GM18868 (cell line): ENCODE results near the gene DZANK1.
"Not testable (repeated sequence)": the region's sequence is repeated elsewhere in the genome, so short reads cannot be mapped to it uniquely, and the experiment has no call there.

Experiments
- ATAC-seq: cut with Tn5 transposase; IDR thresholded peaks from one replicate; pipeline ENCODE4 v1.9.1; 2021; ENCODE audit warnings: mild to moderate bottlenecking, moderate library complexity; ENCODE audit not compliant: unreplicated experiment

Gene DZANK1

GRCh38 chr20:18443886-18444285, 22.9 kb downstream of the DZANK1 start:
- ATAC-seq = no peak

DNA sequence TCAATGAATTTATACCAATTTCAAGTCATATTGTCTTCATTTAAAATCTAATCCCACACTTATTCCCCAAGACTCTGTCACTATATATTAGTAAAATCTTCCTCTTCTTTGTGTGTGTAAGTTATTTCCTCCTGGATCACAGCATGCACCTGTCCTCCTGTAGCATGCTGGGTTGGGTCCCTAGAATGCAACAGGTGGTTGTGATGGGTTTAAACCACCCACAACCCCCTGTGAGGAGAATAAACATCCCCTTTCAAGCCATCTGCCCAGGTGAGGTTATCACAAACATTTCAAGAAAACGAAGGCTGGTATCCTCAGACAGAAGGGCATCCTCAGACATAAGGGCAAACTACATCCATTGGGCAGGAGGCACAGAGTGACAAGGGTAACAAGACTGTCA, 26.4 kb downstream of the DZANK1 start:
- ATAC-seq = no peak

GRCh38 chr20:18436847-18437246, 30.0 kb downstream of the DZANK1 start:
- no peak for ATAC-seq

- ATAC-seq = no peak
Observed at GRCh38 chr20:18431206-18431605, 35.6 kb downstream of the DZANK1 start.

GRCh38 chr20:18430172-18430826, 36.5 kb downstream of the DZANK1 start:
- ATAC-seq = no peak

GRCh38 chr20:18428490-18429173, 38.2 kb downstream of the DZANK1 start:
- ATAC-seq = no peak

GRCh38 chr20:18427214-18427613, 39.6 kb downstream of the DZANK1 start:
- no peak for ATAC-seq

GRCh38 chr20:18421608-18422007, 45.2 kb downstream of the DZANK1 start:
- no peak for ATAC-seq

DNA sequence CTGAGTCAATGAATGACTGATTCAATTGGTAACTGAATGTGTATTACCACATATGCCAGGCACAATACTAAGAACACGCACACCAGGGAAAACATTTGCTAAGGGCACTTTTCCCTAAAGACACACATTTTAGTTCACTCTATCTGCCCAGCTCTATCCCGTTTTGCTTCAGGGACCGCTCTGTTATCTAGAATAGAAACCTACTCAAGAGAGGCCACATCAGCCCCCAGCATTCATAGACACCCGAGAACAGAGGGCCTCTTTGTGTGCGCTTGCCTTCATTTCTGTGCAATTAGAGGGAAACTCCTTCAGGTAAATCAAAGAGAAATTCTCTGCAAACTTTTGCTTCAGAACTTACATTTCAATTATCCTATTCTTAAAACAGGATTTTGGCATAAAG, 50.3 kb downstream of the DZANK1 start:
- no peak for ATAC-seq

- no peak for ATAC-seq
Observed at GRCh38 chr20:18414140-18414539, 52.7 kb downstream of the DZANK1 start.

- ATAC-seq = no peak
Observed at GRCh38 chr20:18412221-18412901, 54.5 kb downstream of the DZANK1 start.

DNA sequence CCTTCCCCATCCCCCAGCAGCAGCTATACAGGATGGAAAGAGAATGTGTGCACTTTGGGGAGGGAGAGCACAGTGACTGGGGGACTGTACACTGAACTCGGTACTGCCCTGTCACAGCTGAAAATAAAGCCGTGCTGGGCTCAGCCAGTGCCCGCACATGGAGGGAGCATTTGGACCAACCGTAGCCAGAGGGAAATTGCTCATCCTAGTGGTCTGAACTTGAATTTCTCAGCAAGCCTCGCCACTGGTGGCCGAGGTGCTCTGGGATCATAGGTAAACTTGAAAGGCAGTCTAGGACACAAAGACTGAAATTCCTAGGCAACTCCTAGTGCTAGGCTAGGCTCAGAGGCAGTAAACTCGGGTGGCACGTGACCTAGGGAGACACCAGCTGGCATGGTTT, 61.0 kb downstream of the DZANK1 start:
- no peak for ATAC-seq

GRCh38 chr20:18404172-18404571, 62.7 kb downstream of the DZANK1 start:
- ATAC-seq = no peak

DNA sequence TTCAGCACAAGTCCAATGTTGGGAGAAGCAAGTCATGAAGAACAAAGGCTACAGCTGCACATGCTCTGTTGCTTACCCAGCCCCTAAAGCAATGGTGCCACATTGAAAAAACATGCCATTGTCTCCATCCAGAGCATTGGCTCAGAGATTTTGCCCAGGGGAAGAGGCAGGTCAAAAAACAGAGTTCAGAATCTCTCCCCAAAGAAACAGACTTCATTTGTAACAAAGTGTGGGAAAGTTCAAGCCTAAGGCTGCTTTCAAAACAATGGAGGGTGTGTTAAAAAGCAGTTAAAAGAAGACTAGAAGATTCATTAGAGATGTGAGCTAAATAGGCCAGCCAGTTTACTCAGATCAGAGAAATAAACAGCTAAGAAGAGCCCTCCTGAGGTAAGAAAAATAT, 63.6 kb downstream of the DZANK1 start:
- ATAC-seq = no peak

DNA sequence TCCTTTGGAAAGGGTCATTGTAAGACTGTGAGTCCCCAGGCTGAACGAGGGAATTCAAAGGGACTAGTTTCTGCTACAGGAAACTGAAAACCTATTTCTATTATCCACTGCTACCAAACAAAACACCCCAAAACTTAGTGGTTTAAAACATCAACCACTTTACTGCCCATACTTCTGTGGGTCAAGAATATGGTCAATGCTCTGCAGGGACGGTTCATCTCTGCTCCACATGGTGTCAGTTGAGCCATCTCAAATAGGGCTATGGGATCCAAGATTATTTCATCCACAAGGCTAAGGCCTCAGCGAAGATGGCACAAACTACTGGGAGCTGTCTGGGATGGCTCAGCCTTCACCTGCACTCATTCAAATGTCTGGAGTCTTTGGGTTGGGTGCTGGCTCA, 65.5 kb downstream of the DZANK1 start:
- ATAC-seq = no peak

DNA sequence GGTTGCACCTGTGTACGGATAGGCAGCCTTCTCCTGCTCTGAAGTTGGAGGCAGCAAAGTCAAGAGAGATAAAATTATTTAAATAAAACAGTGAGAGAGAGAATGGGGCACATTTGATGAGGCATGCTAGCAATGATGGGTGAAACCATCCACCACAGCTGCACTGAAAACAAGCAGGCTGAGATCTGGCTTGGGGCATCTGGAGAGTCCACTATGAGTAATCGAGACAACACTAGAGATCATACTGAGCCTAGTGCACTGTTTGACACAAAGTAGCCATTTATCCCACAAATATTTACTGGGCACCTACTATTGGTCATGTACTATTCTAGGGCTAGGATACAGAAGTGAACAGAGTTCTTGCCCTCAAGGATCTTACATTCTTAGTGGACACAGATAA, 66.4 kb downstream of the DZANK1 start:
- no peak for ATAC-seq

DNA sequence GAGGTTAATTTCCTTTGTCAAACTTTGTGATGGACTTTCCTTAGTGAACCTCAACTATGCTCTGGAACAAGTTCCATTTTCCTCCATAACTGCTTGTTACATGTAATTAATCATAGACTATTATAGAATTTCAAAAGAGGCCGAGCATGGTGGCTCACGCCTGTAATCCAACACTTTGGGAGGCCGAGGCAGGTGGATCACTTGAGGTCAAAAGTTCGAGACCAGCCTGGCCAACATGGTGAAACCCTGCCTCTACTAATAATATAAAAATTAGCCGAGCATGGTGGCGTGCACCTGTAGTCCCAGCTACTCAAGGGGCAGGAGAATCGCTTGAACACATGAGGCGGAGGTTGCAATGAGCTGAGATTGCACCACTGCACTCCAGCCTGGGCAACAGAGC, 68.1 kb downstream of the DZANK1 start:
- not testable (repeated sequence) for ATAC-seq

- ATAC-seq = no peak
Observed at GRCh38 chr20:18397030-18397429, 69.8 kb downstream of the DZANK1 start.

DNA sequence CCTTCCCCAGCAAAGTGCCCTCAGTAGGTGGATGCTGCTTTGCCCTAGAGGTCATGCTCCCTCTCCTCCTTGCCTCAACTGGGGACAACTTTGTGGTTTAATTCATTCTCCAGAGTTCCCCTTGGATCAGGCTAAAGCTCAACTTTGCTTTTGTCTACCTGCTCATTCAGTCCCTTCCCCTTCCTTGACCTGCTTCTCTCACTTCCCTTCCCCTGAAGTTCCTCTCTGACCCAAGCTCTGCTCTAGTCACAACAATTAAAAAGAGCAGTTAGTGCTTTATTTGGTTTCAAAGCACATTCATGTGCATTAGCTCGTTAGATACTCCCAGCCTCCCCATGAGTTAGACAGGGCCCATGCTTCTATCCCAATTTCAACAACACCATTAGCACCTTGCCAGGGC, 71.3 kb downstream of the DZANK1 start:
- ATAC-seq = no peak

GRCh38 chr20:18394363-18394762, 72.5 kb downstream of the DZANK1 start:
- no peak for ATAC-seq

- ATAC-seq = no peak
Observed at GRCh38 chr20:18391686-18392085, 75.1 kb downstream of the DZANK1 start.

DNA sequence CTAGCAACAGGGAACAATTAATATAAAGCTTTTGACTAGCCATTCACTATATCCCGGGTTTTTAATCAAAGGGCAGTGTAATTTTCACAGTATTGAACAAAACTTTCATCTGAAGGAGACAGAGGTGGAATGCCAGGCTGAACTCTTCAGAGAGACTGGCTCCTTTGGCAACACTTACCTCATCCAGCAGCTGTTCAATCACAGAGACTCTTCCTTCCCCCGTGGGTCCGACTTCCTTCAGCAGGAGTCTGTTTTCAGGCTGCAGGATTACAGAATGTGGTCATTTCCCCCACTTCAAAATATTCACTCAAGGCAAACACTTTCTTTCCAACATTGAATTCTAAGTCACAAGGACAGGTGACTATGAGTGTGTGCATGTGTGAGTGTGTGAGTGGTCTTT, 76.6 kb downstream of the DZANK1 start:
- no peak for ATAC-seq
